Omental fat pad (tissue), 4 donors: ENCODE results near the gene PRPH. TPM values are rescaled to one million over a fixed set of nuclear protein-coding genes. Genes with fewer than 3 reads are reported as not detected.
A peak's percentile ranks its signal among the peaks of the same experiment; 100 is the strongest.
"Not testable (repeated sequence)": the region's sequence is repeated elsewhere in the genome, so short reads cannot be mapped to it uniquely, and the experiment has no call there.

ENCODE experiments used
- ATAC-seq: fragments of 150-250 bp; one replicate; pipeline ENCODE4 v1.9.1; 2016; ENCODE audit warnings: mild to moderate bottlenecking, moderate library complexity; ENCODE audit not compliant: low FRiP score
- DNase-seq: peaks from one replicate; pipeline ENCODE4 v3.0.0-alpha.2; 2019; ENCODE audit warnings: low spot score
- total RNA-seq, 4 donors: library from RNA; depleted of rRNA; stranded (reverse); fragments of >200 nt; gene quantifications; one replicate each; pipeline ENCODE4 v1.1.0, GENCODE V29; 2016
- TF ChIP-seq, protein P1 (sequence below), 3 donors: fragments of 450-650 bp; IDR thresholded peaks; one replicate each; pipeline ENCODE4 v1.5.1; 2016 to 2017; ENCODE audit warnings: antibody characterized with exemption in 3 of 3, mild to moderate bottlenecking in 3 of 3, moderate library complexity in 2 of 3

PRPH gene
- total RNA-seq, 4 donors from 2014 or later = 1.3 to 4.4 (median 2.7) TPM

DNA sequence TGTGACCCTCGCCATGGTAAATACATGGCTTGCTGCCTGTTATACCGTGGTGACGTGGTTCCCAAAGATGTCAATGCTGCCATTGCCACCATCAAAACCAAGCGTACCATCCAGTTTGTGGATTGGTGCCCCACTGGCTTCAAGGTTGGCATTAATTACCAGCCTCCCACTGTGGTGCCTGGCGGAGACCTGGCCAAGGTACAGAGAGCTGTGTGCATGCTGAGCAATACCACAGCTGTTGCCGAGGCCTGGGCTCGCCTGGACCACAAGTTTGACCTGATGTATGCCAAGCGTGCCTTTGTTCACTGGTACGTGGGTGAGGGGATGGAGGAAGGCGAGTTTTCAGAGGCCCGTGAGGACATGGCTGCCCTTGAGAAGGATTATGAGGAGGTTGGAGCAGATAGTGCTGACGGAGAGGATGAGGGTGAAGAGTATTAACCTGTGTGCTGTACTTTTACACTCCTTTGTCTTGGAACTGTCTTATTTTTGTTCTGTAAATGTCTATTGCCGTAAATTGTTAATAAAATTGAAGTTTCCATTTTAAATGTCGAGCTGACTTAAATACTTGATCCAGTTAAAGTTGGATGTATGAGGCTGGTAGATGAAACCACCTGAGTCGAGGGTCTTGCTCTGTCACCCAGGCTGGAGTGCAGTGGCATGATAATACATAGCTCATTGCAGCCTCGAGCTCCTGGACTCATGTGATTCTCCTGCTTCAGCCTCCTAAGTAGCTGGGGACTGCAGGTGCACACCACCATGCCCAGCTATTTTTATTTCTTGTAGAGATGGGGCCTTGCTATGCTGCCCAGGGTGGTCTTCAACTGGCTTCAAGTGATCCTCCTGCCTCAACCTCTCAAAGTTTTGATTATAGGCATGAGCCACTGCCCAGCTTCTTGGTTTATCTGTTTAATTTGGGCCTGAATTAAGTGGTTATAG is 21.9 kb upstream of the PRPH start:
- DNase-seq (no peak), ATAC-seq (no peak)
- TF ChIP-seq, protein P1, sequence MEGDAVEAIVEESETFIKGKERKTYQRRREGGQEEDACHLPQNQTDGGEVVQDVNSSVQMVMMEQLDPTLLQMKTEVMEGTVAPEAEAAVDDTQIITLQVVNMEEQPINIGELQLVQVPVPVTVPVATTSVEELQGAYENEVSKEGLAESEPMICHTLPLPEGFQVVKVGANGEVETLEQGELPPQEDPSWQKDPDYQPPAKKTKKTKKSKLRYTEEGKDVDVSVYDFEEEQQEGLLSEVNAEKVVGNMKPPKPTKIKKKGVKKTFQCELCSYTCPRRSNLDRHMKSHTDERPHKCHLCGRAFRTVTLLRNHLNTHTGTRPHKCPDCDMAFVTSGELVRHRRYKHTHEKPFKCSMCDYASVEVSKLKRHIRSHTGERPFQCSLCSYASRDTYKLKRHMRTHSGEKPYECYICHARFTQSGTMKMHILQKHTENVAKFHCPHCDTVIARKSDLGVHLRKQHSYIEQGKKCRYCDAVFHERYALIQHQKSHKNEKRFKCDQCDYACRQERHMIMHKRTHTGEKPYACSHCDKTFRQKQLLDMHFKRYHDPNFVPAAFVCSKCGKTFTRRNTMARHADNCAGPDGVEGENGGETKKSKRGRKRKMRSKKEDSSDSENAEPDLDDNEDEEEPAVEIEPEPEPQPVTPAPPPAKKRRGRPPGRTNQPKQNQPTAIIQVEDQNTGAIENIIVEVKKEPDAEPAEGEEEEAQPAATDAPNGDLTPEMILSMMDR (IDR thresholded peaks at IDR 0.05) = no peak

DNA sequence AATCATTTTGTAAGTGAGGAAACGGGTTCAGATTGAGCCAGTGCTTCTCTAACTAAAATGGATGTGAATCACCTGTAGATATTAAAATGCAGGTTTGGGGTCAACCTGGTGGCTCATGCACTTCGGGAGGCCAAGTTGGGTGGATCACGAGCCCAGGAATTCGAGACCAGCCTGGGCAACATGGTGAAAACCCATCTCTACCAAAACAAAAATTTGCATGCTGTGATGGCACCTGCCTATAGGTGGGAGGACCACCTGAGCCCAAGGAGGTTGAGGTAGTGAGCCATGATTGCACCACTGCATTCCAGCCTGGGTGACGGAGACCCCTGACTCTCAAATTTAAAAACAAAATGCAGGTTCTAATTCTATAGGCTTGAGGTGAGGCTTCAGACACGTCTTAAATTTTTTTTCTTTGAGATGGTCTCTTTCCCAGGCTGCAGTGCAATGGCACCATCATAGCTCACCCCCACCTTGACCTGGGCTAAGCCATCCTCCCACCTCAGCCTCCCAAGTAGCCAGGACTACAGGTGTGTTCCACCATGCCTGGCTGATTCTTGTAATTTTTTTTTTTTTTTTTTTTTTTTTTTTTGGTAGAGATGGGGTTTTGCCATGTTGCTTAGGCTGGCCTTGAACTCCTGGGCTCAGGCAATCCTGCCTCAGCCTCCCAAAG is 21.1 kb upstream of the PRPH start:
- TF ChIP-seq, protein P1 (IDR thresholded peaks at IDR 0.05) = no peak
- DNase-seq = no peak
- ATAC-seq = no peak

DNA sequence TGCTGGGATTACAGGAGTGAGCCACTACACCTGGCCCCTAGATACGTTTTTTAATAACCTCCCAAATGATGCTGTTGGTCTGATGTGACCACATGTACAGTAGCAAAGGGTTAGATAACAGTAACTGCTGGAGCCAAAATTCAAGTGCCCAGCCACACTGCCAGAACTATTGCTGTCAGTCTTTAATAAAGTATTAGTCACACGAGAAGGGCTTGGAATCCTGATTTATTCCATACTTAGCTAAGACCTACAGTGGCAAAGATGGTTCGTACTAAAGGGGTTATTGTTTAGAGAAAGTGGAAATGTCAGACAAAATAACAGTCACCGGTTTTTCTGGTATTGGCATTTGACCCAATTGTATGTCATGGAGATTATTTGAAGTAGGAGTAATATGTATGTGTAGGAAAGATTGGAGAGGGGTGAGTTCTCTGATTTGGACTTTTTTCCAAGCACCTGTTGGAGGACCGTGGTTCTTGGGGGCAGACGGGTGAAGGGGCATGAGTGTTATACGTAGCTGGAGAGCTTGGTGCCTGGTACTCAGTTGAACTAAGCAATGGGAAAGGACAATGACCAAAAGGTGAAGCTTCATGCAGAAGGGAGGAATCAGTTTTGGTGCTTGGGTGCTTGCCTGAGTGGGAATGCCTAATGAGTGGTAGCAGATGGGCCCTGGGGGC is 20.4 kb upstream of the PRPH start:
- ATAC-seq (no peak), DNase-seq (no peak)
- TF ChIP-seq, protein P1 (IDR thresholded peaks at IDR 0.05) = no peak

DNA sequence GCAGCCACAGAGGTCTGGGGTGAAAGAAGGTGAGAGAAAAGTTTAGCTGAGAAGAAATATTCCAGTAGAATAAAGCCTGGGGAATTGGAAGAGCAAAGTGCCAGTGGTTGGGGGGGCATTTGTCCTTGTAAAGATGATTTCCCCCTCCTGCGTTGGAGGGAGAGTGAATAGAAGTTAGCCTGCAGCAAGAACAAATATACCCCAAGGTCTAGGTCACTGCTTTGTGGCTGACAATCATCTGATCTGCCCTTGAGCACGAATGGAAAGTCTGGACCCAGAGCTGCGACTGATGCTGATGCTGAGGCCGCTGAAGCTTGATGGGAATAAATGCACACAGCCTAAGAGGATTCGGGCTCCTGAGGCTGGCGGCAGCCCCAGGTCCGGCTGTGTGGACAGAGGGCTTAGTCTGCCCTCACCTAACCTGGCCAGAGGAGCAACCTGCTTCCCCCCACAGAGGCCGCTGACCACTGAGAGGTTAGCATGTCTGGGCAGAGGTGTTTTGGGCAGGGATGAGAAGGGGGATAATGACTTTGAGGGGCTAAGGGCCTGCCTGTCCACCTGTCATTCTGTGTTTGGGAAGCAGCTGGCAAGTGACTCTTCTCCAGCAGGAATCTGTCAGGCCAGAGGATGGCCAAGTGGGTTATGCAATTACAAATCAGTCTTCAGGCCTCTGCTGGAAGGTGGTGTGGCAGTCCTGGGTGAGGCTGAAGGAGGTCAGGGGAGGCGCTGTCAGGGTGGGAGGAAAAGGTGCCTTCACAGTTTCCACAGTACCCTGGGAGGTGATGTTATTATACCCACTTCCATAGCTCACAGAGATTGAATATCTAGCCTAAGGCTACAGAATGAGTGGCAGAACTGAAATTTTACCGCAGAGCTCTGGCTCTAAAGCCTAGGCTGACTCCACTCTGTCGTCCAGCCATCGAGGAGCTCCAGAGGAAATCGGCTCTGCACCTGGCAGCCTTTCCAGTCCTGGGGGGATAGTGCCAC is 18.4 kb upstream of the PRPH start:
- TF ChIP-seq, protein P1 (IDR thresholded peaks at IDR 0.05) = no peak
- no peak for DNase-seq
- peak; percentile 29 for ATAC-seq

DNA sequence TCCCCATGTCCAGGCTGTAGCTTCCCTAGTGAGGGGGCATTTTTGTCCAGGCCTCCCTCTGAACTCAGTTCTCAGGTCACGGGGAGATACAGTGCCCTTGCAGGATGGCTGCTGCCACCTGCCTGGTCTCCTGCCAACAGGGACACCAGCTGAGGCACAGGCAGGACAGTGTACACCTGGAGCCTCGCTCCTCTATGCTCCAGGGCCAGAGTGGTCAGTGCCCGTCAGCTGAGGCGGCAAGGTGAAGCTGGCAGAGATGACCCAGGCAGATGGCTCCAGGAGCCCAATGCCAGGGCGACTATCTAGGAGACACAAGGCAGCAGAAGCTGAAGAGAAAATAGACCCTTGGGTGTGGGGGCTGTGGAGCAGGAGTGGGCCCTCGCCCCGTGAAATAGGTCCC is 17.5 kb upstream of the PRPH start:
- no peak for ATAC-seq
- TF ChIP-seq, protein P1 (IDR thresholded peaks at IDR 0.05) = no peak

DNA sequence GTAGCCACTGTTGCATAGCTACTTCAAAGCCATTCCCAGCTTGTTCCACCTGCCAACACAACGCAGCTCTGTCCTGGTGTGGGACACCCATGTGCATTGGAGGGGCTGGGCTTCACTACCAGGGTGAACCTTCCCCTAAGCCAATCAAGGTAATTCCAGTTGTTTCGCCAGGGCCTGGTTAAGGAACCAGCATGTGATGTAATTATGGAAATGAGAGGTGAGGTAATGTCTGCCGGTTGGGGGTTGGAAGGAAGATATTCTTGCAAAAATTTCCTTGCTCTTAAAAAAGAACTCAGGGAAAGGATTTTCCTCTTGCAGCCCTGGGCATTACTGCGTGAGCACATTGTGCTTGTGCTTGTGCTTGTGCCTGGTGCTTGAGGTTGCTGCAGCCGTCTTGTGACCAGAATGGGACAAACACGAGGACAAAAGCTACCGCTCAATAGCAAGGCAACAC is 15.2 kb upstream of the PRPH start:
- ATAC-seq = no peak
- TF ChIP-seq, protein P1 (IDR thresholded peaks at IDR 0.05) = no peak

More for the DNA sequence above, 17.5 kb upstream of the PRPH start:
- DNase-seq = no peak

DNA sequence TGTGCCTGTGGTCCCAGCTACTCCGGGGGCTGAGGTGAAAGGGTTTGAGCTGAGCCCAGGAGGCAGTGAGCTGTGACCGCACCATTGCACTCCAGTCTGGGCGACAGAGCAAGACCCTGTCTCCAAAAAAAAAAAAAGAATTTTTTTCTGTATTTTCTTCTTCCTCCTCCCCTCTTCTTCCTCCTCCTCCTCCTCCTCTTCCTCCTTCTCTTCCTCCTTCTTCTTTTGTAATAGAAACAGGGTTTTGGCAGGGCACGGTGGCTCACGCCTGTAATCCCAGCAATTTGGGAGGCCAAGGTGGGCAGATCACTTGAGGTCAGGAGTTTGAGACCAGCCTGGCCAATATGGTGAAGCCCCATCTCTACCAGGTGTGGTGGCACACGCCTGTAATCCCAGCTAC is 14.4 kb upstream of the PRPH start:
- not testable (repeated sequence) for ATAC-seq

More for the DNA sequence above, 15.2 kb upstream of the PRPH start:
- DNase-seq = no peak

More for the DNA sequence above, 14.4 kb upstream of the PRPH start:
- not testable (repeated sequence) for DNase-seq
